Ishikawa (cell line): ENCODE measurements around the gene HOXB5.

Experiments used
- CEBPB ChIP-seq: IDR thresholded peaks from 2 replicates; pipeline ENCODE4 v1.6.1; 2012
- CREB1 ChIP-seq: IDR thresholded peaks from 2 replicates; pipeline ENCODE4 v1.6.1; 2012; ENCODE audit warnings: low read depth
- EGR1 ChIP-seq: IDR thresholded peaks from 2 replicates; pipeline ENCODE4 v1.6.1; 2012
- EP300 ChIP-seq: IDR thresholded peaks from 2 replicates; pipeline ENCODE4 v1.6.1; 2012; ENCODE audit warnings: borderline replicate concordance
- FOXM1 ChIP-seq: IDR thresholded peaks from 2 replicates; pipeline ENCODE4 v1.6.1; 2012; ENCODE audit warnings: low read depth, borderline replicate concordance
- NFIC ChIP-seq: IDR thresholded peaks from 2 replicates; pipeline ENCODE4 v1.6.1; 2012
- RAD21 ChIP-seq: IDR thresholded peaks from 2 replicates; pipeline ENCODE4 v1.6.1; 2012; ENCODE audit warnings: low read depth
- TAF1 ChIP-seq: IDR thresholded peaks from 2 replicates; pipeline ENCODE4 v1.6.1; 2012; ENCODE audit warnings: low read depth, mild to moderate bottlenecking
- TCF12 ChIP-seq: IDR thresholded peaks from 2 replicates; pipeline ENCODE4 v1.6.1; 2012; ENCODE audit warnings: low read depth
- TEAD4 ChIP-seq: IDR thresholded peaks from 2 replicates; pipeline ENCODE4 v1.6.1; 2012
- YY1 ChIP-seq: IDR thresholded peaks from 2 replicates; pipeline ENCODE4 v1.6.1; 2012; ENCODE audit warnings: low read depth
- ZBTB7A ChIP-seq: IDR thresholded peaks from 2 replicates; pipeline ENCODE4 v1.6.1; 2012; ENCODE audit warnings: low read depth
- TF ChIP-seq, protein P1 (sequence below): IDR thresholded peaks from 2 replicates; pipeline ENCODE4 v1.6.1; 2012
- TF ChIP-seq, protein P2 (sequence below): IDR thresholded peaks from 2 replicates; pipeline ENCODE4 v1.6.1; 2012
- TF ChIP-seq, protein P3 (sequence below): IDR thresholded peaks from 2 replicates; pipeline ENCODE4 v1.6.1; 2012; ENCODE audit warnings: low read depth, mild to moderate bottlenecking

The HOXB5 gene

DNA sequence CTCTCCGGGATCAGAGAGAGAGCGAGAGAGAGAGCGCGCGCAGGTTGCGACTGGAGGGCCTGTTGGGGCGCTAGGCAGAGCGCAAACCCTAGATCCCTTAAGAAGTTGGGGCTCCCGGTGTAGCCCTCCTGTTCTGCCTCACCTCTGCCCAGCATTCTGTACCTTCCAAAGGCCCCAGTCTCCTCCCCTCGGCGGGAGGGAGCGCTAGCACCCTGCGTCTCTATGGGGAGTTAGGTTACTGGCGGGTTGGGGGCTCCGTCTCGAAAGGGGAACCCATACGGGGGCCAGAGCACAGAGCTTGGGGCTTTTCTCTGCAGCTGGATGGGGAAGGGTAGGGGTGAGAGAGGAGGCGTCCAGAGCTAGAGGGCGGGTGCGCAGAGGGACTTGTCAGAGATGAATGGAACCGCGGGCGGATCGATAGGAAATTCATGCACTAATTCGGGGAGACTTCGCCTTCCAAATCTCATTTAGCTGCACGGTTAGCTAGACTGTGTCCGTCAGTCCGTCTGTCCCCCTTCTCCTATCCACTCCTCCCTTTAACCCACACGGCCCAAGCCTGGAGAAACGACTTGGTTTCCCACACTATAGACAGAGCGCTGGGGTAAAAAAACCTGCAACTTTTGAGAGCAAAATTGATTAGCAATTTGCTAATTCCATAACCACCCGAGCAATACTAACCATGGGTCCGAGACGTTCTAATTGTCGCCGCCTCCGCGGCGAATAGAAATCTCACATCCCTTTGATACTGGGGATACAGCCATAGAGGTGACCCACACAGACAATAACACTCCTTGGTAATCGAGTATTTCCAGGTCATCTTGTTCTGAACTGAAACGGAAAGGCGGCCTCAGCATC is 14.7 kb downstream of the HOXB5 start:
- TF ChIP-seq CREB1 (no peak), FOXM1 (no peak), YY1 (no peak), TEAD4 (no peak), RAD21 (no peak), EGR1 (no peak), NFIC (no peak), ZBTB7A (no peak), TCF12 (no peak), CEBPB (no peak), EP300 (no peak), TAF1 (no peak)
- TF ChIP-seq, protein P1, sequence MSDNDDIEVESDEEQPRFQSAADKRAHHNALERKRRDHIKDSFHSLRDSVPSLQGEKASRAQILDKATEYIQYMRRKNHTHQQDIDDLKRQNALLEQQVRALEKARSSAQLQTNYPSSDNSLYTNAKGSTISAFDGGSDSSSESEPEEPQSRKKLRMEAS, result no peak
- TF ChIP-seq, protein P2, sequence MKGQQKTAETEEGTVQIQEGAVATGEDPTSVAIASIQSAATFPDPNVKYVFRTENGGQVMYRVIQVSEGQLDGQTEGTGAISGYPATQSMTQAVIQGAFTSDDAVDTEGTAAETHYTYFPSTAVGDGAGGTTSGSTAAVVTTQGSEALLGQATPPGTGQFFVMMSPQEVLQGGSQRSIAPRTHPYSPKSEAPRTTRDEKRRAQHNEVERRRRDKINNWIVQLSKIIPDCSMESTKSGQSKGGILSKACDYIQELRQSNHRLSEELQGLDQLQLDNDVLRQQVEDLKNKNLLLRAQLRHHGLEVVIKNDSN, result no peak
- TF ChIP-seq, protein P3, sequence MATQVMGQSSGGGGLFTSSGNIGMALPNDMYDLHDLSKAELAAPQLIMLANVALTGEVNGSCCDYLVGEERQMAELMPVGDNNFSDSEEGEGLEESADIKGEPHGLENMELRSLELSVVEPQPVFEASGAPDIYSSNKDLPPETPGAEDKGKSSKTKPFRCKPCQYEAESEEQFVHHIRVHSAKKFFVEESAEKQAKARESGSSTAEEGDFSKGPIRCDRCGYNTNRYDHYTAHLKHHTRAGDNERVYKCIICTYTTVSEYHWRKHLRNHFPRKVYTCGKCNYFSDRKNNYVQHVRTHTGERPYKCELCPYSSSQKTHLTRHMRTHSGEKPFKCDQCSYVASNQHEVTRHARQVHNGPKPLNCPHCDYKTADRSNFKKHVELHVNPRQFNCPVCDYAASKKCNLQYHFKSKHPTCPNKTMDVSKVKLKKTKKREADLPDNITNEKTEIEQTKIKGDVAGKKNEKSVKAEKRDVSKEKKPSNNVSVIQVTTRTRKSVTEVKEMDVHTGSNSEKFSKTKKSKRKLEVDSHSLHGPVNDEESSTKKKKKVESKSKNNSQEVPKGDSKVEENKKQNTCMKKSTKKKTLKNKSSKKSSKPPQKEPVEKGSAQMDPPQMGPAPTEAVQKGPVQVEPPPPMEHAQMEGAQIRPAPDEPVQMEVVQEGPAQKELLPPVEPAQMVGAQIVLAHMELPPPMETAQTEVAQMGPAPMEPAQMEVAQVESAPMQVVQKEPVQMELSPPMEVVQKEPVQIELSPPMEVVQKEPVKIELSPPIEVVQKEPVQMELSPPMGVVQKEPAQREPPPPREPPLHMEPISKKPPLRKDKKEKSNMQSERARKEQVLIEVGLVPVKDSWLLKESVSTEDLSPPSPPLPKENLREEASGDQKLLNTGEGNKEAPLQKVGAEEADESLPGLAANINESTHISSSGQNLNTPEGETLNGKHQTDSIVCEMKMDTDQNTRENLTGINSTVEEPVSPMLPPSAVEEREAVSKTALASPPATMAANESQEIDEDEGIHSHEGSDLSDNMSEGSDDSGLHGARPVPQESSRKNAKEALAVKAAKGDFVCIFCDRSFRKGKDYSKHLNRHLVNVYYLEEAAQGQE, result no peak

DNA sequence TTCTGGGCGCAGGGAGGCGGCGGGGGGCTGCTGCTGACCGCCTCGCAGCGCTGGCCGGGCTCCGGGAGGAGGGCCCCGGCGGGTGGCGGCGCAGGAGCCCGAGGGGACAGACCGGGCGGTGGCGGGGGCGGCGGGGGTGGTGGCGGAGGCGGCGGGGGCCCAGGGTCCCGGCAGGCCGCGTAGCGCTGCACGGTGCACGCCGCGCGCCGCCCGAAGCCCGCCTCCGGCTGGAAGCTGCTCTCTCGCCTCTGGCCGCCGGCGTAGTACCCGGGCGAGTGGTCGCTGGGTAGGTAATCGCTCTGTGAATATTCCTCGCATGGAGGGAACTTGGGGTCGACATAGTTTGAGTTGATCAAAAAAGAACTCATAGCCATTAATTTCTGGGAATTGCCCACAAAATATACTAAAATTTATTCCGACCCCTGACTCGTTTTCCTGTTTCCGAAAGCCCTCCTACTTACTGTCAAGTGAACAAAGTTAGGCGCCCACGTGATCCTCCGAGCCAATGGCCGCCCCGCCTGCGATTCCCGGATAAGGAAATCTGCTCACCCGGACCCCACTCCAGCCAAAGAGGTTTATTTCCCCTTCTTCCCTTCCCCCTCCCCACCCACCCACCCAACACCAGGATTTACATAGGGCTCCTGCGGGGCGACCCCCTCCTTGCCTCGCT is 15.5 kb downstream of the HOXB5 start, which contains the start of gene HOXB4:
TSS of gene HOXB4 (minus strand) at position 405 of the 670 bp plus-strand sequence. CDS start at position 374, 31 bp downstream.
- TF ChIP-seq, protein P2, result peak; percentile 89
- TF ChIP-seq ZBTB7A, result no peak

DNA sequence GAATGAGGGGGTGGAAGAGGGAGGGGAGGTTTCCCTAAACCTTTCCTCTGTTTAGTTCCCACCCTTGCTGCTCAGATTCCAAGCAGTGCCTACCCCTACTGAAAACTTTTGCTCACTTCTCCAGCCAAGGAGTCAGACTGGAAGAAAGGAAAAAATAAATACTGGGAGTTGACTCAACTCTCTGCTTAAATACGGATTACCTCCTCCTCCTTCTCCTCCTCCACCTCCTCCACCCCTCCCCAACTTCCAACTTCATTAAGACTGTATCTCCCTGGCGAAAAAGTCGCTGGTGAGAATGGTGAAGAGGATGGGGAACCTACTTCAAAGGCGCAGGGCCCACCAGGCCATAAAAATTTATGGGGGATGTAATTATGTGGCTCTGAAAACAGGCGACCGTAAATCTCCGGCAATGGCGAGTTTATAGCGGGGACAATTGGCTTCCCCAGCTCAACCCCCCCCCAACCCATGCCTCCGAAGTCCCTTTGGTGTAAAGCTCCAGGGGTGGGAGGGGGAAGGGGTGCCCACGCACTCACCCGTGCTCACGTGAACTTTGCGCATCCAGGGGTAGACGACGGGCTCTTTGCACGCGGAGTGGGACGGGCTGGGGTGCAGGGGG is 16.1 kb downstream of the HOXB5 start:
- TF ChIP-seq EGR1 (peak; percentile 40; the same call in 1 of the 2 replicates), CEBPB (no peak), TEAD4 (0 out of 2 replicates have a peak, but pooled peaks have one; percentile 11), EP300 (peak; percentile 62), NFIC (peak; percentile 39; the same call in 1 of the 2 replicates)
- TF ChIP-seq, protein P2, result no peak

DNA sequence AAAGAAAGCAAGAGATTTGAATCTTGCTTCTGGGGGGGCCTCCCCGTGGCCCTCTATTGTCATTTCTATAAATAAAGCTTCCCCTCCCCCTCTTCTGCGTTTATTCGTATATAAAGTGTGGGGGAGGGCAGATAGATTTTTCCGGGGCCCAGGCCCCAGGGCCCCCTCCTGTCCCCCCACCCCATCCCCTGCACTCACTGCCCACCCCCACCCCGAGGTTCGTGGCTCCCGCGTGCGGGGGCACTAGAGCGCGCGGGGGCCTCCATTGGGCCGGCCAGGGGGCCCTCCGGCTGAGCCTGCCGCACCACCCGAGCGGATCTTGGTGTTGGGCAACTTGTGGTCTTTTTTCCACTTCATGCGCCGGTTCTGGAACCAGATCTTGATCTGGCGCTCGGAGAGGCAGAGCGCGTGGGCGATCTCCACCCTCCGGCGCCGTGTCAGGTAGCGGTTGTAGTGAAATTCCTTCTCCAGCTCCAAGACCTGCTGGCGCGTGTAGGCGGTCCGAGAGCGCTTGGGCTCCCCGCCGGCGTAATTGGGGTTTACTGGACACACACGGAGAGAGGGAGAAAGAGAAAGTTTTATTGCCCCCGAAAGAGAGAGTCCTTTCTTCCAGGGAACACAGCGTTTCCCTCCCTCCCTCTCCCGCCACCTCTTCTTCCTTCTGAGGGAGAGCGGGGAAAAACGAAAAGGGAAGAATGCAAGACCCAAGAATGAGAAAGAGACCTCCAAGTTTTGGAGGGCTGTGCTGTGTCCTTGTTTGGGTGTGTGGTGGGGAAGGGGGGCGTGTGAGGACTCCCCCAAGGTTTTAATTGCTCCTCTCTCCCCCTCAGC is 16.9 kb downstream of the HOXB5 start:
- TF ChIP-seq EGR1 (peak; percentile 87), TCF12 (peak; percentile 73), FOXM1 (0 out of 2 replicates have a peak, but pooled peaks have one; percentile 30), EP300 (0 out of 2 replicates have a peak, but pooled peaks have one; percentile 68), YY1 (no peak), NFIC (0 out of 2 replicates have a peak, but pooled peaks have one; percentile 15), CEBPB (peak; percentile 35; the same call in 1 of the 2 replicates), TEAD4 (peak; percentile 40; the same call in 1 of the 2 replicates), CREB1 (no peak), RAD21 (no peak)
- TF ChIP-seq, protein P1, result no peak
- TF ChIP-seq, protein P3, result no peak
- TF ChIP-seq, protein P2, result no peak
